Embryonic facial prominence (tissue), 1 donor: ENCODE results near the gene PHETA1.

Experiments
- DNase-seq: peaks from one replicate; pipeline ENCODE4 v3.0.0-alpha.2; 2016; ENCODE audit errors: extremely low spot score

Gene PHETA1, protein sequence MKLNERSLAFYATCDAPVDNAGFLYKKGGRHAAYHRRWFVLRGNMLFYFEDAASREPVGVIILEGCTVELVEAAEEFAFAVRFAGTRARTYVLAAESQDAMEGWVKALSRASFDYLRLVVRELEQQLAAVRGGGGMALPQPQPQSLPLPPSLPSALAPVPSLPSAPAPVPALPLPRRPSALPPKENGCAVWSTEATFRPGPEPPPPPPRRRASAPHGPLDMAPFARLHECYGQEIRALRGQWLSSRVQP

DNA sequence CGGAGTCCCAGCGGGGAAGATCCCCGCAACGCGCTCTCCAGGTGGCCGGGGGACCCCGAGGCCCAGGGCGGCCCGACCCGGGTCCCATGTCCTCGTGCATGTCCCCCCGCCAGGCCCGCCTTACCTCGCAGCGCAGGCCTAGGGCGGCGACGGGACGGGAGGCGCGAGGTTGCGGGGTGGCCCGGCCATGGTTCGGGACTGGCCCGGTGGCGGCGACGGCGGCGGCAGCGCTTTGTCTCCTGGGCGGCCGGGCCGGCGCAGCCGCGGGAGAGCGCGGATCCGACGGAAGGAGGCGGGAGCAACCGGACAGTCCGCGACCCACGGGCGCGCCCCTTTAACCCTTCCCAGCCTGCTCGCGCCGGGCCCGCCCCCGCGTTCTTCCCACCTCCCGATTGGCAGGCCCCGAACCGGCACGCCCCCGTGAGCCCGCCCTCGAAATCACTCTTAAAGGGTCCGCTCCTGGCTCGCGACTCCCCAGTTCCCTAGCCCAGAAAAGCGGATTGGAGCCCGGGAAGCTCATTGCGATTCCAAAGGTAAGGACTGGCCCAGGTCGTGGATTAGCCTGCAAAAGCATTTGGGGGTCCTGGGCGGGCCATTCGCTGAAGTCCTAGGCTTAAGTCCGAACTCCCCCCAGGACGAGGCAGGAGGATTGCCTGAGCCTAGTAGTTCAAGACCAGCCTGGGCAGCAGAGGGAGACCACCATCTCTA lies at the start of gene PHETA1:
Gene PHETA1 (minus strand): TSS at position 308 of the 708 bp plus-strand sequence. CDS start 5,668 bp downstream, outside the sequence.
- DNase-seq = peak; percentile 41

DNA sequence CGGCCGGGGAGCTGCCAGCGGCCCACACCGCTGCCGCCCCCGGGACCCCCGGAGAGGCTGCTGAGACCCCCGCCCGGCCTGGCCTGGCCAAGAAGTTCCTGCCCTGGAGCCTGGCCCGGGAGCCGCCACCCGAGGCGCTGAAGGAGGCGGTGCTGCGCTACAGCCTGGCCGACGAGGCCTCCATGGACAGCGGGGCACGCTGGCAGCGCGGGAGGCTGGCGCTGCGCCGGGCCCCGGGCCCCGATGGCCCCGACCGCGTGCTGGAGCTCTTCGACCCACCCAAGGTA lies 49.6 kb upstream of the PHETA1 start:
- DNase-seq = no peak

DNA sequence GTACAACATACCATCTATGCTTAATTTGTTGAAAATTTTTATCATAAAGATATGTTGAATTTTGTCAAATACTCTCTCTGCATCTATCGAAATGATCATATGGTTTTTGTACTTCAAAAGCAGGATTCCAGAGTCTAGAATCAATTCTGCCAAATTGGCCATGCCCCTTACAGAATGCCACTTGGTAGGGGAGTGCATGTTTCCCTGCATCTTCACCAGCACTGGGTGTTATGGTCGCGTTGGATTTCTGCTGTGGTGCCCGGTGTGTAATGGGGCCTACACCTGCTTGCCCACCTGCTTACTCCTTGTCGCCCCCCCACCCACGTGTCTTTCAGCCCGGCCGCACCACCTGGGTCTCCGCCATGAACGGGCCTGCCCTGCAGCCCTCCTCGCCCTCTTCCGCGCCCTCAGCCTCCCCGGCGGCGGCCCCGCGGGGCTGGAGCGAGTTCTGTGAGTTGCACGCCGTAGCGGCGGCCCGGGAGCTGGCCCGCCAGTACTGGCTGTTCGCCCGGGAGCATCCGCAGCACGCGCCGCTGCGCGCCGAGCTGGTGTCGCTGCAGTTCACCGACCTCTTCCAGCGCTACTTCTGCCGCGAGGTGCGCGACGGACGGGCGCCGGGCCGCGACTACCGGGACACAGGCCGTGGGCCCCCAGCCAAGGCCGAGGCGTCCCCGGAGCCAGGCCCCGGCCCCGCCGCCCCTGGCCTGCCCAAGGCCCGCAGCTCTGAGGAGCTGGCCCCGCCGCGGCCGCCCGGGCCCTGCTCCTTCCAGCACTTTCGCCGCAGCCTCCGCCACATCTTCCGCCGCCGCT lies 49.1 kb upstream of the PHETA1 start:
- DNase-seq = no peak

DNA sequence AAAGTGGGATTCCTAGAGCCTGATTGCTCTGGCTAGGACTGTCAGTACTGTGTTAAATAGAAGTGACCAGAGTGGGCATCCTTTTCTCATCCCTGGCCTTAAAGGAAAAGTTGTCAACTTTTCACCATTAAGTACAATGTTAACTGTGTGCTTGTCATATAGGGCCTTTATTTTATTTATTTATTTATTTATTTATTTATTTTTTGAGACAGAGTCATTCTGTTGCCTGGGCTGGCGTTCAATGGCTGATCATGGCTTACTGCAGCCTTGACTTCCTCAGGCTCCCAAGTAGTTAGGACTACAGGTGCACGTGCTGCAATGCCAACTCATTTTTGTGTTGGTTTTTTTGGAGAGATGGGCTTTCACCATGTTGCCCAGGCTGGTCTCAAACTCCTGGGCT lies 48.4 kb upstream of the PHETA1 start:
- no peak for DNase-seq

DNA sequence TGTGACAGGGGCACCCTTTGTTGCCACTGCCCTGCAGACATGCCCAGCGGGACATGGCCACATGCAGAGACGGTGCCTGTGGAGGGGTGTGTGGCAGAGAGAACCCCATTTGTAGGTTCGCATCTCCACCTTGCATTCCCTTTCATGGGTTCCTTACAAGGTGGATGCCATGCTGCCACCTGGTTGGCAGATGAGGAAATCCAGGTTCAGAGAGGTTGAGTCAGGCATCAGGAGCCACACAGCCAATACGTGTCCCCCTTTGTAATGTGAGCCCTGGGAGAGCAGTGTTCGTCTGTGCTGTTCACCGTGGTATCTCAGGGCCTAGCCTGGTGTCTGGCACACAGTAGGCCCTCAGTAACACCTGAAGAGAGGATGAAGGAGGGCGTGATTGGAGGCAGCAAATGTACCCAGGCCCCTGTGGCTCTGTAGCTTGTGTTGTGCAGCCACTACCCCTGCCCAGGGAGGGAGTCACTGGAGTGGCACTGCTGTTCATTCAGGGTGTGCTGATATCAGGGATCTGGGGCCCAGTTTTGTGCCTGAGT lies 45.9 kb upstream of the PHETA1 start:
- DNase-seq = no peak

DNA sequence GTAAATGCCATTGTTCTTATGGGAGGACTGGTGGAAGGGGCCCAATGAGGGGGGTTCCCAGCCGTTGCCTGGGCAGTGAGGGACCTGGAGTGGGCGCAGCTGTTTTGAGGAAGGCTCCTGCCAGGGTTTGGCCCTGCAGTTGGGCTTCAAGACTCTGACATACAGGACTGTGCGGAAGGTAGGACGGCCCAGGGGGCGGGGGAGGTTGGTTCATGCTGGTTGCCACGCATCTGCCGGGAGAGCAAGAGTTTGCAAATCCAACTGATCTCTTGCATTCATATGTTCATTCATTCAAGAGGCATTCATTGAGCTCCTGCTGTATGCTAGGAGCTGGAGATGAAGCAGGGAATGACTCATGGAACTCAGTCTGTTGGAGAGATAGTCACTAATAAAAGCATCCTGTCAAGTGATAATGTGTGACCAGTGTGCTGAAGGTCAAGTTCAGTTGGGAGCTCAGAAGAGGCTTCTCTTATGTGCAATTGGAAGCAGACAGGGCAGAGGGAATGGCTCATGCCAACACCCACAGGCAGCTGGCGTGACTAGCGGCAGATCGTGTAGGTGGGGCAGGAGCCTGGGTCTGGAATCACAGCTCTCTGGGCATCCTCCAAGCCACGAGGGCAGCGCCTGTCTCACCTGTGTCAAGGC lies 44.7 kb upstream of the PHETA1 start:
- DNase-seq = no peak

DNA sequence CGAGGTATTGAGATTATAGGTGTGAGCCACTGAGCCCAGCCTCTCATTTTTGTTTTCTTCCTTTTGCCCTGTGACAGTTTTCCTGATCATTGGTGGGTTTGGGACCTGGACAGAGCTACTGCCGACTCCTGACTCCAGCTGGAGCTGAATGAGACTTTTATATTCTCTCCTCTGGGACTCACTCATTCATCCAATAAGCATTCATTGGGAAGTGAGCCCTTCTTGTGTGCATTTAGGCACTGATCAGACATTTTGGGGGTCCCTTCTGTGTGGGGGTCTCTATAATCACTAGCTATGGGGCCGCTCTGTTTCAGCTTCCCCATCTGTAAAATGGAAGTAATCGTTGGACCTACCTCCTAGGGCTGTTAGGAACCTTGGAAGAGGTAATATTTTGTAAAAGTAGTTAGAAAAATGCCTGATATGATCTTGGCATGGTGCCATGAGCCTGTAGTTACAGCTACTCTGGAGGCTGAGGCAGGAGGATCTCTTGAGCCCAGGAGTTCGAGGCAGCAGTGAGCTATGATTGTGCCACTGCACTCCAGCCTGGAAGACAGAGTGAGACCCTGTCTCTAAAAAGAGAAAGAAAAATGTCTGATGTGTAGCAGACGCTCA lies 44.0 kb upstream of the PHETA1 start:
- DNase-seq = no peak

DNA sequence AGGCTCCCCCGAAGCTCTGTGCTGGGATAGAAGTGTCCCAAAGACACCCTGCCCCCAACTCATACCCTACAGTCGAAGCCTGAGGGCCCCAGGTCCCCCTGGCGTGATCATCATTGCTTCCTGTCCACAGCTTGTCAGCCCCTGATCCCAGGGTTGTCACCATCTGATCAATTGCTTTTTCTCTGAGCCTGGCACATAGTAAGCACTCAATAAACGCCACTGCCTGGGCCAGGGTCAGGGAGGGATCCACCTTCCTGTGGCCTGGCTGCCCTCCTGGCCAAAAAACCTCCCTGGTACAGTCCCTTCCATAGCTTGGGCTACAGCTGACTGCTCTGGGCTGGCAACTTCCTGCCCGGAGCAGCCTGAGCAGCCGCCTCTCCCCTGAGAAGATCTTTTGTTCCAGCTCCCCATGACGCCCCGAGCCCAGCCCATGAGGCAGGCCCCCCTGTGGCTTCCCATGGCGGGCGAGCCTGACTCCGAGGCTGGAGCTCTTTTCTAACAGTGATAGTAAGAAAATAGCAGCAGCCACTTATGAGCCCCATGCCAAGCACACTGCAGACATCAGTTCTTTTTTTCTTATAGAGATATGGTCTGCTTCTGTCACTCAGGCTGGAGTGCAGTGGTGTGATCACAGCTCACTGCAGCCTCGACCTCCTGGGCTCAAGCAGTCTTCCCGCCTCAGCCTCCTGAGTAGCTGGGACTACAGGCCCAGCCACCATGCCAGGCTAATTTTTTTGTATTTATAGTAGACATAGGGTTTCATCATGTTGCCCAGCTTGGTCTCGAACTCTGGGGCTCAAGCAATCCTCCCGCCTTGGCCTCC lies 43.3 kb upstream of the PHETA1 start:
- no peak for DNase-seq

DNA sequence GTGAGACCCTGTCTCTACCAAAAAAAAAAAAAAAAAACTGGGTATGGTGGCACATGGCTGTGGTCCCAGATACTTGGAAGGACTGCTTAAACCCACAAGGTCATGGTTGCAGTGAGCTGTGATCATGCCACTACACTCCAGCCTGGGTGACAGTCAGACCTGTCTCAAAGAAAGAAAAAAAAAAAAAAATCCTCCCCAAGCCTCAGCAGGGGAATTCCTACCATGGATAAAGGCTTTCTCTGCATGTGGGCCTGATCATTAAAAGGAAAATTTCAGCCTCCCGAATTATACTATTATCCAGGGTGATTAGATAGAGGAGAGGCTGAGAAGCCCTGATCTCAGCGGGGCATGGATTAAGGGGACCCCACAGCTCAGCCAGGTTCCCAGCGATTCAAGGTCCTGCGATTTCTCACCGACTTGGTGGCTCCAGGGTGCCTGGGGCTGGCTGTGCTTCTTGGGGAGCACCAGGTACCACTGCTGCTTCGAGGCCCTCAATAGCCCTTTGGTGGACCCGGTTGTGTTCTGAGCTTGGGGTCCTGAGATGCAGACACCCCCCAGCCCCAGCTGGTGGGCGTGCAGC lies 42.4 kb upstream of the PHETA1 start:
- no peak for DNase-seq

DNA sequence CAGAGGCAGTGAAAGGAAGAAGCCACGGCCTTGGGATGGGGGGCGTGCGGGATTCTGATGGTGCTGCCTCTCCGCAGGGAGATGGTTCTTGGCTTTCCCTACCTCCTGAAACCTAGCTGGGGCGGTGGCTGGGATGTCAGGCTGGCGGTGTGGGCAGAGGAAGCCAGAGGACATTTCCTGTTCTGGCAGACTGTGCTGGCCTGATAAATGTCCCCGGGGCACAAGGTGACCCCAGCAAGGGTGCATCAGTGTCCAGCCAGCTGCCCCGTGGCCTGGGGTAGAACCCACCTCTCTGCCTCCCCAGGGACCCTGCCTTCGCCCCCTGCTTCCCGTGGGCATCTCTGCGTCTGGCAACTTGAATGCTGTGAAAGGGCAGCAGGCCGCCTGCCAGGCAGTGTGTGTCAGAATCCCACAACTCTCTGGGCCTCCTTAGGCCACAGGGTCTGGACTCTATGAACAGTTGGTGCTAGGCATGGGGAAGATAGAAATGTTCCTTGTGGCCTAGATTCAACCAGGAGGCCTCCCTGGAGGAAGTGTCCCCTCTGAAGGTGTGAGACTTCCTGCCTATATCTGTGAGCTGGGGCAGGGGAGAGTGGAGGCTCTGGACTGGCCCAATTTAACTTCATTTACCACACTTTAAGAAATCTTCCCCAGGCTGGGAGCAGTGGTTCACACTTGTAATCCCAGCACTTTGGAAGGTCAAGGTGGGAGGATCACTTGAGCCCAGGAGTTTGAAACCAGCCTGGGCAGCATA lies 41.7 kb upstream of the PHETA1 start:
- no peak for DNase-seq

DNA sequence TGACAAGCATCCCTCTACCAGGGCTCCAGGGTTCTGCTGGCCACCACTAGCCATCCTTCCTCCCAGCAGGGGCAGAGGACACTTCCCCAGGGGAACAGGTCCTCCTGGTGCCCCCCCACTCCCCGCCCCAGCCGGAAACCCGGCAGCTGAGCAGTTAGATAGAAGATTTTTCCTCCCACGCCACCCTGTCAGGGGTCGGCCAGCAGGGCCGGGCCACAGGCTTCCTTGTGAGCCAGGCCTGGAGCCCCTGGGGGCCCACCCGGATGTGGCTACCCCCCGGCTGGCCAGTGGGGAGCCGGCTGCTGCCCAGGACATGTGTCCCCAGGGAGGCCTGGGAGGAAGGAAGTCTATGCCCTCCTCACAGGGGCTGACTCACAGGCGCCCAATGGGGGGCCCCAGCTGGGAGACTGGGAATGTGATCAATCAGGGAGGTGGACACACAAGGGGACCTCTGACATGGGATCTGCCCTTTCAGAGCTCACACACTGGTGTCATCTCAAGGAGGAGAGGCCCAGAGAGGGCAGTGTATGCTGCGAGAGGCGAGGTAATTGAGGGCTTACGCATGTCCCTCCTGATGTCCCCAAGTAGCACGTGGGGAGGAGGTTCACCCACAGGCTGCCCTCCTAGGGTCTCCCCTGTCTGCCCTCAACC lies 41.0 kb upstream of the PHETA1 start:
- DNase-seq = no peak

DNA sequence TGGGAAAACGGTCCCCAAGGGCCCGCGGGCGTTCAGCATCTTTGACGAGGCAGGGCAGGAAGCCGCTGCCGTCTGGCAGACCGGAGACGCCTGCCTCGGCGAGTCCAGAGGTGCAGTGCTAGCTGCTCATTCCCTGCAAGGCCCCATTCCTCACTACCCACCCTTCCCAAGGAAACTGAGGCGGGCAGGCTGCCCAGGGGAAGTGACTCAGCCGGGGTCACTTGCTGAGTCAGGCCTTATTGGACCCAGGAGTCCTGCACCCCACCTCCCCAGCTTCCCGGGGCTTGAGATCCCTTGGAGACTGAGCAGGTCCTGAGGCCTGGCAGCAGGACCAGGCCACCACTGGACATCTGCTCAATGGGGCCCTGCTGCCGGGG lies 40.5 kb upstream of the PHETA1 start:
- no peak for DNase-seq

DNA sequence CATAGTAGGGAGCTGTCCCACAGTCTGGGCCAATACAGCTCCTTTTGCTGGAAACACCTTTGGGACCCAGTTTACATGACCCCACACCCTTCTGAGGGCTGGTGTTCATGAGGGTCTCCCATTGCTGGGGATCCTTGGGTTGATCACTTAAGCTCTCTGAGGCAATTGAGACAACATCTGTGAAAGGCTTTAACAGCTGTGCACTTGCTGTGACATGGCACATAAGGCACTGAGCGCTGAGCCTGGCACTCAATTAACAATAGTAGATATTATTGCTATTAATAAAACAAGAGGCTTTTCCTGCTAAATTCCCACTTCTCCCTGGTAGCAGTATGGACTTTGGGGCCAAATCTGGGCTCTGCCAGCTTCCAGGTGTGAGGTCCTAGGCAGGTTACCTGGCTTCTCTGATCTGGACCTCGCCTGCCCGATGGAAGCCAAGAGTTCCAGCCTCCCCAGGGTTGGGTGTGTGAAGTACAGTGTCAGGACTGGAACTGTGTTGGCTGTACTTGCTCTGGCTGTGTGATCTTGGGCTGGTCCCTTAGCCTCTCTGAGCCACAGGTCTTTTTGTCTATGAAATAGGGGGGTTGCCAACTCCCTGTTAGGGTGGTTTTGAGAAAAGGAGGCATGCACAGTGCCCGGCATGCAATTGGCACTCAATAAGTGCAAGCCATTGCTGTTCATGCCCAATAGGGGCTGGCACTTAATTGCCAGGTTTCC lies 39.9 kb upstream of the PHETA1 start:
- DNase-seq = no peak

DNA sequence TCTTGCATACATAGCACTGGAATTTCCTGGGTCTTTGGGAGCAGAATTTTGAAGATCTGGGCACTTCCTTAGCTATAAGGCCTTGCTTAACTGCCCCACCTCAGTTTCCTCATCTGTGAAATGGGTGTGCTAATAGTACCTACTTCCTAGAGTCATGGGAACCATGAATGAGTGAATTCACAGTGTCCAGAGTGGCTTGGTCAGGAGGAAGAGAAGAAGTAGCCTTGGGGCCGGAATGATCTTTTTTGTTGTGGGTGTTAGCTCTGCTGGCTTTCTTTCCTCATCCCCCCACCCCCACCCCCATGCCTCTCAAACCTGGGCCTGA lies 39.2 kb upstream of the PHETA1 start:
- no peak for DNase-seq

DNA sequence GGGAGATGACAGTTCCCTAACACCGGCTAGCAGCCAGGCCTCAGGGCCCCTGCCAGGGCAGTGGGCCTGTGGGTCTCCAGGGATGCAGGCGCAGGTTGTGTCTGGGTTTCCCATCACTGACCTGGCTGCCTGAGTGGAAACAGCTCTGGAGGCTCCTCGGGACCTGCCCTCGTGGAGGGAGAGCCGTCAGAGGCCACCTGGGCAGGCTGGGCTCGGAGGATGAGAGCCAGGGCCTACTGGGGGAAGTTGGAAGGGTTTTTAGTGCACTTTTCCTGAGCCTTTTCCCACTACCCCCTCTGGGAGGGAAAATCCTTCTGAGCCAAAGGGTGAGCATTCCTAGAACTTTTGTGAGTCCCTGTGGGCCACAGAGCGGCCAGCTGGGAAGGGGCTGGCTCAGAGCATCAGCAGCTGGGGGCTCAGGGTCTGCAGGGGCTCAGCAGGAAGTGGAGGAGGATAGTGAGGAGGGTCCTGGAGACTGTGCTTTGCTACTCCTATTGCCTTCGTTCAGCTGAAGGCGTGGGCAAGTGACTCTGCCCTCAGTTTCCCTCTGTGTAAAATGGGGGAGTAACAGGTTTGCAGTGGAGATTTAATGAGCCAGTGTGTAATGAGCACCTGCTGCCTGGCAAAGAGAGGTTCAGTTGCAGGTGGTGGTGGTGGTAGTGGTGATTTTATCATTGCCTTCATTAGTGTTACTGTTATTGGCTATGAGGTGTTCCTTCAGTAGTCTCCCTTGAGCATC lies 38.7 kb upstream of the PHETA1 start:
- DNase-seq = no peak

DNA sequence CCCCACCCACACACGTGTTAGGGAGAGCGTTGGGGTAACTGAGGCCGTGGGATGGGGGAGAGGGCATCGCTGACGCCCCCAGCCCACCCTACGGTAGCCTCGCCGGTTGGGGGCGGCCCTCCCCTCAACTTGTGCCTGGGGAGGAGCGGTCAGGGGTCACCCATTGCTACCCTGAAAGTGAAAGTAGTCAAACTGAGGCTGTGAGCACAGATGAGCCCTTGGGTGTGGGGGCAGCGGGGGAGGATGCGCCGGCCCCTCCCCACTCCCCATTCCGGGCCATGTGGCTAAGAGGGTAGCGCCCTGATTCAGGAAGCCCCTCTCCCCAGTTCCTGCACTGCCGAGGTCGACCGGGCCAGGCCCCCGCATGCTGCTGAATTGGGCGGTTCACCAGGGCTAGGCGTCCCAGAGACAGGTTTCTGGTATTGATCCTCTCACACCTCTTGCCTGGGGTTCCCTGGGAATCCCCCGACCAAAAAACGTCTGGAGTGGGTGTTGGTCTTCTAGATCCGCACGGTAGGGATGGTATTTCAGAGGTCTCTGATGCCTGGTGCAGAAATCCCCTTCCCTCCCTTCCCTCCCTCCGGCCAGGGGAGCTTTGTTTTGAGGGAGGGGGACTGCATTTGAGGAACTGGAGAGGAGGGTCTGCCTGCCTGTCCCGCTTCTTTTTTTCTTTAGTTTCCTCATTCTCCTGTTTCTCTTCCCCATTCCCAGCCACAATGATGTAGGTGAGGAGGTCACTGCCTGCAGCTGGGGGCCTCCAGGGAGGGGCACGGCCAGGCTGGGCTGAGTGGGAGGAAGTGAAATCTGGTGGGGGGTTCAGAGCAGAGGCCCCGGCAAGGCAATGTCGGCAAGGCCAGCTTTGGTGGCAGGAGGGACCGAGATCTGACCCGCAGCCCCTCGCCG lies 37.8 kb upstream of the PHETA1 start:
- no peak for DNase-seq

DNA sequence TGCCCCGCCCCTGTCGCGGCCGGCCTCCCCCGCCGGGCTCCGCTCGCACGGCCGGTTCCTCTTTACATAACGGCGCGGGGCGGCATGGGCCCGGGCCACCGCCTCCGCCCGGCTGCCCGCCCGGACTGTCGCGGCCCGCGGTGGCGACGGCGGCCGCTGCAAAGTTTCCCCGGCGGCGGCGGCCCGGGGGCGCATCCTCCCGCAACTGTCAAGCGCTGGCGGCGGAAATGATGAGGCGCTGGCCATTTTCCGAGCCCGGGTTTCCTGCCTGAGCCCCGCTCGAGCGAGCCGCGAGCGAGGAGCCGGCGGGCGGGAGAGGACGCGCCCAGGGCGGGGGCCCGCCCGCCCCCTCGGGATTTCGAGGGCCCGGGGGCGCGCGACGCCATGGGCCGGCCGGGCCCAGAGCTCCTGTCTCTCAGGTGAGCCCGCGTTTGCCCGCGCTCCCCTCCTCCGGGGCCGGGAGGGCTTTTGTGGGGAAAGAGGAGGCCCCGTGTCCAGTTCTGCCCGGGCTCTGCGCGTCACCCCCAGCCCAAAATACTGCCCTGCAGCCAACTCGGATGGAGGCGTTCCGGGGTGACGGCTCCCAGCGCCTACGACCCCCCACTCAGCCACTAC lies 37.1 kb upstream of the PHETA1 start, which contains the start of gene SH2B3:
Gene SH2B3 (plus strand): TSS at position 65 of the 615 bp plus-strand sequence. CDS start 12,223 bp downstream, outside the sequence.
- DNase-seq = no peak
